Measurements from ENCODE around the gene CGNL1.

CGNL1 gene

DNA sequence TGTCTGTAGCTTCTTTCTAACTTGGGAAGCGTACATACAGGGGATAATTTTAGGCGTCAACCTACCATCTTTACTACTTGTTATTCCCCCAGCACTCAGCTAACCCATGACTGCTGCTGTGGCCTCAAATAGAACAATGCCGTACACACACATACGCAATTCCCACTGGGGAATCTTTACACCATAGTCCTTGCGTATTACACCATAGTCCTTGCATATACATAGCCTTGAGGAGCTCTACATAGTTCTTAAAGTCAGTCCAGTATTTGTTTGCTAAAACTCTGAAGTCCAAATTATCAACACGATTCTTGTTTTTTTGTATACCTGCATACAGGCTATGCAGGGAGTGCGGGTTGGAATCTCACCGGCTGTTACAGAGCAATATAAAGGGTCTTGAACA is 67.2 kb downstream of the CGNL1 start:
- TF ChIP-seq, protein P1, sequence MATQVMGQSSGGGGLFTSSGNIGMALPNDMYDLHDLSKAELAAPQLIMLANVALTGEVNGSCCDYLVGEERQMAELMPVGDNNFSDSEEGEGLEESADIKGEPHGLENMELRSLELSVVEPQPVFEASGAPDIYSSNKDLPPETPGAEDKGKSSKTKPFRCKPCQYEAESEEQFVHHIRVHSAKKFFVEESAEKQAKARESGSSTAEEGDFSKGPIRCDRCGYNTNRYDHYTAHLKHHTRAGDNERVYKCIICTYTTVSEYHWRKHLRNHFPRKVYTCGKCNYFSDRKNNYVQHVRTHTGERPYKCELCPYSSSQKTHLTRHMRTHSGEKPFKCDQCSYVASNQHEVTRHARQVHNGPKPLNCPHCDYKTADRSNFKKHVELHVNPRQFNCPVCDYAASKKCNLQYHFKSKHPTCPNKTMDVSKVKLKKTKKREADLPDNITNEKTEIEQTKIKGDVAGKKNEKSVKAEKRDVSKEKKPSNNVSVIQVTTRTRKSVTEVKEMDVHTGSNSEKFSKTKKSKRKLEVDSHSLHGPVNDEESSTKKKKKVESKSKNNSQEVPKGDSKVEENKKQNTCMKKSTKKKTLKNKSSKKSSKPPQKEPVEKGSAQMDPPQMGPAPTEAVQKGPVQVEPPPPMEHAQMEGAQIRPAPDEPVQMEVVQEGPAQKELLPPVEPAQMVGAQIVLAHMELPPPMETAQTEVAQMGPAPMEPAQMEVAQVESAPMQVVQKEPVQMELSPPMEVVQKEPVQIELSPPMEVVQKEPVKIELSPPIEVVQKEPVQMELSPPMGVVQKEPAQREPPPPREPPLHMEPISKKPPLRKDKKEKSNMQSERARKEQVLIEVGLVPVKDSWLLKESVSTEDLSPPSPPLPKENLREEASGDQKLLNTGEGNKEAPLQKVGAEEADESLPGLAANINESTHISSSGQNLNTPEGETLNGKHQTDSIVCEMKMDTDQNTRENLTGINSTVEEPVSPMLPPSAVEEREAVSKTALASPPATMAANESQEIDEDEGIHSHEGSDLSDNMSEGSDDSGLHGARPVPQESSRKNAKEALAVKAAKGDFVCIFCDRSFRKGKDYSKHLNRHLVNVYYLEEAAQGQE (IDR thresholded peaks at IDR 0.05; ENCODE audit: insufficient read depth in 1 of 2, low read depth in 2 of 2, low read length in 2 of 2) = no peak
- no peak for TF ChIP-seq SIN3A (IDR thresholded peaks at IDR 0.05; ENCODE audit: borderline replicate concordance, insufficient read depth, low read length)
- TF ChIP-seq POLR2AphosphoS5 (IDR thresholded peaks at IDR 0.05; ENCODE audit: low read depth, low read length) = no peak
- no peak for TF ChIP-seq FOXP2 (optimal IDR thresholded peaks at IDR 0.05; ENCODE audit: borderline replicate concordance, extremely low read depth, extremely low read length, insufficient read depth)
- TF ChIP-seq TAF1 (IDR thresholded peaks at IDR 0.05; ENCODE audit: borderline replicate concordance, insufficient read depth, low read length) = no peak

DNA sequence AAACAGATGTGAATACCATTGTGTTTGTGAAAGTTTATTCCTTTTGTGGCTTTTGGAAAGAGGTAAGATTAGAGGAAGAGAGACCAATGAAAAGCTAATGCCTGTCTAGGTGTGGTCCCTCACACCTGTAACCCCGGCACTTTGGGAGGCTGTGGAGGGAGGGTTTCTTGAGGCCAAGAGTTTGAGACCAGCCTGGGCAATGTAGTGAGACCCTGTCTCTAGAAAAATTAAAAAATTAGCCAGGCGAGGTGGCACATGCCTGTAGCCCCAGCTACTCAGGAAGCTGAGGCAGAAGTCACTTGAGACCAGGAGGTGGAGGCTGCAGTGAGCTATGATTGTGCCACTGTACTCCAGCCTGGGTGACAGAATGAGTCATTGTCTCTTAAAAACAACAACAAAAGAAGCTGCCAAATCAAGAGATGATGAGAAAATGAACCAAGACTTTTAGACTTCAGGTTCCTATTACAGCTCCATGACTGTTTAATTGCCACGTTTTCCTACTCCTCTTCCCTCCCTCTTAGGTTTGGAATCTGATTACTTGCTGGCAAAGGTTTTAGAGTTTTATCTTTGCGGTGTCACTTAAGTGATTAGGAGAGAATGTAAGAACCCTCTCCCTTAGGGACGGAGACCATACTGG is 68.7 kb downstream of the CGNL1 start:
- no peak for TF ChIP-seq FOXP2 (optimal IDR thresholded peaks at IDR 0.05; ENCODE audit: borderline replicate concordance, extremely low read depth, extremely low read length, insufficient read depth)
- TF ChIP-seq, protein P1 (IDR thresholded peaks at IDR 0.05; ENCODE audit: insufficient read depth in 1 of 2, low read depth in 2 of 2, low read length in 2 of 2) = no peak
- TF ChIP-seq TAF1 (IDR thresholded peaks at IDR 0.05; ENCODE audit: borderline replicate concordance, insufficient read depth, low read length) = no peak
- TF ChIP-seq POLR2AphosphoS5 (IDR thresholded peaks at IDR 0.05; ENCODE audit: low read depth, low read length) = no peak
- no peak for TF ChIP-seq SIN3A (IDR thresholded peaks at IDR 0.05; ENCODE audit: borderline replicate concordance, insufficient read depth, low read length)

DNA sequence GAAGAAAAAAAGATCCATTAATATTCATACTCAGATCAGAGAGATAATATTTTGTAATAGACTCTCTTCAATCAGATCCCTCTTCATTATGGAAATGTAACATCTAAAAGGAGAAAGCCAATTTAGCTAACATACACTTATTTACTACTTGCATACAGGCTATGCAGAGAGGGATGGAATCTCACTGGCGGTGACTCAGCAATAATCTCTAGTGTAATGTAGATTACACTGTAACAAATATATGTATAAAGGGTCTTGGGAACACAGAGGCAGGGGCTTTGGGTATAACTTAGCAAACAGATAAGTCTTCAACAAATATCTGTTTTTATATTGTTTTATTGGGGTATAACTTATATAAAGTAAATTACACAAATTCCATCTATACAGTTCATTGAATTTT is 69.6 kb downstream of the CGNL1 start:
- TF ChIP-seq FOXP2 (optimal IDR thresholded peaks at IDR 0.05; ENCODE audit: borderline replicate concordance, extremely low read depth, extremely low read length, insufficient read depth) = no peak
- no peak for TF ChIP-seq SIN3A (IDR thresholded peaks at IDR 0.05; ENCODE audit: borderline replicate concordance, insufficient read depth, low read length)
- no peak for TF ChIP-seq POLR2AphosphoS5 (IDR thresholded peaks at IDR 0.05; ENCODE audit: low read depth, low read length)
- no peak for TF ChIP-seq TAF1 (IDR thresholded peaks at IDR 0.05; ENCODE audit: borderline replicate concordance, insufficient read depth, low read length)
- TF ChIP-seq, protein P1 (IDR thresholded peaks at IDR 0.05; ENCODE audit: insufficient read depth in 1 of 2, low read depth in 2 of 2, low read length in 2 of 2) = no peak

DNA sequence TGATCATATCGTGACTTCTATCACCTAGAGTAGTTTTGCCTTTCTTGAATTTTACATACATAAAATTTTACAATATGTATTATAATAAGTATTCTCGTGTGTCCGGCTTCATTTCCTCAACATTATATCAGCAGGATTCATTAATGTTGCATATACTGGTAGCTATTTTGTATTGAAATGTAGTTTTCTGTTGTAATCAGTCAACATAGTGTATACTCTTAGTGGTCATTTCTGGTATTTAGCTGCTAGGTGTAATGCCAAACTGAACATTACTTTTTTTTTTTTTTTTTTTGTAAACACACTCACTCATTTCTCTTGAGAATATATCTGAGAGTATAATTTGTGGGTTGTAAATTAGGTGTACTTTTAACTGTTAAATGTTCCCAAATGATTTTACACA is 70.1 kb downstream of the CGNL1 start:
- TF ChIP-seq, protein P1 (IDR thresholded peaks at IDR 0.05; ENCODE audit: insufficient read depth in 1 of 2, low read depth in 2 of 2, low read length in 2 of 2) = no peak
- TF ChIP-seq SIN3A (IDR thresholded peaks at IDR 0.05; ENCODE audit: borderline replicate concordance, insufficient read depth, low read length) = no peak
- TF ChIP-seq FOXP2 (optimal IDR thresholded peaks at IDR 0.05; ENCODE audit: borderline replicate concordance, extremely low read depth, extremely low read length, insufficient read depth) = no peak
- no peak for TF ChIP-seq POLR2AphosphoS5 (IDR thresholded peaks at IDR 0.05; ENCODE audit: low read depth, low read length)
- no peak for TF ChIP-seq TAF1 (IDR thresholded peaks at IDR 0.05; ENCODE audit: borderline replicate concordance, insufficient read depth, low read length)
